ENCODE measurements around the gene SIRT5.

The SIRT5 gene

DNA sequence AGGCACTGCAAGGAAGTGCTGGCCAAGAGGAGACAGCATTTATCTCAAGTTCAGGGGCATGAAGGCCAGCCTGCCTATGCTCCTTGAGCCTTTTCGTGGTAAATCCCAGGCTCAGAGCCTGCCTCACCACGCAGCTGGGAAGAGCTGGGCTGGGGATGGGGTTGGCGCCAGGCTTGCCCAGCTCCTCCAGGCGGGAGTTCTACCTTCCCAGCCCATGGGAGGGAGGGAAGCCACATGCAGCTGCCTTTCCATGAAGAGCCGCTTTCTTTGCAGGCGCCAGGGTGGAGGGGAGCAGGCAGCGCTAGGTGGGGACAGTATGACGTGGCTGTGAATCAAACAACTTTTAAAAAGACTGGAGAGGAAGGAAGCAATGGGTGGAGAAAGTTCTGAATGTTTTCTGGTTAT lies 19.5 kb upstream of the SIRT5 start:
- DNase-seq, result no peak

DNA sequence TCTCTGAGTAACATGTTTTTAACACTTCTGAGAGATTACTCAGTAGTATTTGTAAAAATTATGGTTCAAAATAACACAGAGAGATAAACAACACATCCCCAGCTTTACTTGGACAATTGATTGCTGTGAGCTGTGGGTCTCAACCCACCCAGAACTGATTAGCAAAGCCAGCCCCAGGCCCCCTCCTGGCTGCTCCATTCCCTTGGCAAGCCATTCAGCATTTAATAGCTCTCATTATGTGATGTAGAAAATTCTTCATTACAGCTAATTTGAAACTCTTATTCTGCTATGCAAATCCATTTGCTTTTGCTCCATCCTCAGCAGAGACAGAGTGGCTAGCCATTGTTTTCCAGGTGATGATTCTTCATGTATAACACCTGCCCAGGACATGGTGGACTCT lies 16.6 kb upstream of the SIRT5 start:
- peak; percentile 42 for DNase-seq

GRCh38 chr6:13558718-13559117 lies 15.7 kb upstream of the SIRT5 start:
- no peak for DNase-seq

DNA sequence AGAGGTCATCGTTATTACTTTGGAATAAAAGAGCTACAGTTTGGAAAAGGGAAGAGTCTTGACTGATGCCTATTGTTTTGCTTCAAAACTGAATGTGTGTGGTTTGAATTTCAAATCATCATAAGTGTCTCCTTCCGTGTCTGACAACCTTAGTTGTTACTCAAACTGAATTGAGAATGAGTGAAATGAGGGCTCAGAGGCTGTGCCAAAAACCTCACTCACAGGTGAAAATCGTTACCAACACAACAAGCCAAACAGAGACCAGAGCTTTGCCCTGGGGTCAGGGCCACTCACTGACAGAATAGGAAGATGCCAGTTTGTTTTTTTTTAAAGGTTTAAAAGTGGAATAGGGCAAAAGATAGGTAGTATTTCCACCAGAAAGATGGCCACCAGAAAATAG lies 15.2 kb upstream of the SIRT5 start:
- peak; percentile 72 for DNase-seq

DNA sequence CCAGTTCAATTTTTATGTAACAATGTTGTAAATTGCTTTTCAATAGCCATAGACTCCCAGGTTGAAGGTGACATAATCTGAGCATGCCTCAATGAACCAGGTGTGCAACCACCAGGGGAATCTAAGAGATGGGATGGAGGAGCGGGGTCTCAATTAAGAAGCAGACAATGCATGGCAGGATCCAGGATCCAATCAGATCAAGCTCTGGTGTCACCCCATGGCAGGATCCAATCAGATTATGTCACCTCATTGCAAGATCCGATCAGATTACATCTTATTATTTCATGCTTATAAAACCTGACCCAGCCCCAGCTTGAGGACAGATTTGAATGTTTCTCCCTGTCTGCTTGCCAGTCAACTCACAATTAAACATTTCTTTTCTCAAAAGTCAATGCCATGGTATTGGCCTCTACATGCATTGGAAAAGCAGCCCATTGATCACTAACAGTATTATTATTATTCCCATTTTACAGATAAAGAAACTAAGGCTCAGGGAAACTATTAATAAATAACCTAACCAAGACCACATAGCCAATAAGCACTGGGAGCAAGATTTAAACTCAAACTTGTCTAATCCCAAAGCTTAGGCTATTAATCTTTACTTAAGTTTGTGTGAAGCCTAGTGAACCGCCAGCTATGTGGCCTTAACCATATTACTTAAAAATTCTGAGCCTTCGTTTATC lies 14.3 kb upstream of the SIRT5 start:
- peak; percentile 98 for DNase-seq

DNA sequence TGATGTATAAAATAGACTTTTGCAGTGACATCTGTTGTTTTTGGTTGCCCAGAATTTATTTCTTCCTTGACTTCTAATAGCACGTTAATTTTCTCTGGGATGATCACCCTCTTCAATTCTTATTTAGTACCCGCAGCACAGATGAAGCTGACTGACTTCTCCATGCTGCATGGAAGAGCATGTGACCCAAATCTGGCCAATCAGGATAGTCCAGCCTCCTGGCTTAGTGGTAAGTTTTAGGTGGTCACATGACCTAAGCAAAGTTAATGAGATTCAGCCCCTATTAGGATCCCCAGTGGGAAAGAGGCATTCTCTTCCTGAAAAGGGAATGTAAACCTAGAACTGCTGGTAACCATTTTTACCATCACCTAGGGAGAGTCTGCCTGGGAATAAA lies 13.8 kb upstream of the SIRT5 start:
- DNase-seq, result no peak

DNA sequence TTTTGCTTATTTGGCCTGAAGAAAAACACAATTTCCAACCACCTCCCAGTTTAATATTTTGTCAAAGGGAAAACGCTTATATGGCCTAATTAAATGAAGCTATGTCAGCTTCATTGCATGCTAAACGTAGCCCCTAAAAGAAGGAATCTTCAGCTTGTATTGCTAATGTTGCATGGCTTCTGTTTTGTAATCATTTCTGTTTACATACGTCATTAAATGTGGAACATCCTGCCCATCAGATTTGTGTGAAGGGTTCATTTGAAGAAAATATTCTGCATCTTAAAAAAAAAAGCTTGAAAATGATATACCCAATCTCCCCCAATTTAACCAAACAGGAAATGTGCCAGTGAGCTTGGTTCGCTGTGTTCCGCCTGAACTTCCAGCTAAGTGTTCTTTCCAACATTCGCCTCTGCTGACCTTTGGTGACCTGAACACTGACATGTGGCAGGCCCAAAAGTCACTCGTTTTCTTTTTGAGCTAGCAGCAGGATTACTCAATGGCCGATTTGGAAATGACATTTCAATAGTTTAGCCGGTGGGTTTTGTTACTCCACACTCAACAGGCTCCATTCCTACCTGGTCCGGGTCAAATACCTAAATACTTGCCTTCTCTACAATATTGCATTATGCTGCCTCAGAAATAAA lies 12.7 kb upstream of the SIRT5 start:
- no peak for DNase-seq

- DNase-seq, result no peak
Measured at GRCh38 chr6:13563009-13563408, 11.4 kb upstream of the SIRT5 start.

DNA sequence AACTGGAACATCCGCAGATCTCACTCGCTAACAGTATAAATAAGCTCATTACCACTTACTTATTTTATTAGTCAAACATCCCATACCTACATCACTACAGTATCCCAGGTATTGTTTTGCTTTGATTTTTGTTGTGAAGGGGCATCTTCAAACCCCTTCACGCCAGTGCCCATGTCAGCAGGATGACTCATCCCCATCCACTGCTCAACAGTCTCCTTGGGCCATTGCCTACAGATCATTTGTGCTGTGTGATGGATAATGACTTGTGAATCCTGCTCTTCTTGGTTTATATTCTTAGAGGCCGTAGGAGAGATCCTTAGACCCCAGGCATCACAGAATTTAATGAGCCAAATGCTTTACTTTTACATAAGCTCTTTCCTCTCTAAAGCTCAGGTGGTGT lies 8.5 kb upstream of the SIRT5 start:
- no peak for DNase-seq

DNA sequence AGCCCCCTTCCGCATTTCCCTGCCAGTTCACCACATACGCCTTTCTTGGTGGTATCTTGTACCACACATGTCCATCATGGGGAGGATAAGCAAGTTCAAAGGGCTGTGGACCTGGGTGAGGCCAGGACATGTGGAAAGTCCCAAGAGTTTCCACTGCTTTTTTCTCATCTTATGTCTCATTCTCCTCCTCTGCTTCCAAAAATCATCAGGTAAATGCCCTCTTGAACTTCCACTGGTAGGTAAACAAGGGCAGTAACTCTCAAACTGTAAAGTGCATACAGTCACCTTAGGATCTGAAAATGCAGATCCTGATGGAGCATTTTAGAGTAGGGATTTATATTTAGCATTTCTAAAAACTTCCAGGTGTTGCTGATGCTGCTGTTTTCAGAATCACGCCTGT lies 7.9 kb upstream of the SIRT5 start:
- DNase-seq, result no peak

DNA sequence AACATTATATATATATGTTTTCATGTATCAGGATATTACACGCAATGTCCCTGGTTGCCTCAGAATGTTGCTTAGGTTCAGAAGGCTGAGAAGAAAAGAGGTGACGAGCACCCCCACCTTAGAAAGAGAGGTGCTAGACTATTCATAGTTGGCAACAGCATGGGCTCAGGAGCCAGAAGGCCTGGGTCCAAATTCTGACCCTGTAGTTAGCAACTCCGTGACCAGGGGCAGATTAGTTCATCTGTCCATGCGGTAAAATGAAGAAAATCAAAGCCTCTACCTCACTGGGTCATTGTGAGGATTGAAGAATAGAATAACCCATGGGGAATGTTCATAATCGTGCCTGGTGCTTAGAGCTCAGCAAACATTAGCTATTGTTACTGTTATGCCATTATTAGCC lies 5.4 kb upstream of the SIRT5 start:
- no peak for DNase-seq

DNA sequence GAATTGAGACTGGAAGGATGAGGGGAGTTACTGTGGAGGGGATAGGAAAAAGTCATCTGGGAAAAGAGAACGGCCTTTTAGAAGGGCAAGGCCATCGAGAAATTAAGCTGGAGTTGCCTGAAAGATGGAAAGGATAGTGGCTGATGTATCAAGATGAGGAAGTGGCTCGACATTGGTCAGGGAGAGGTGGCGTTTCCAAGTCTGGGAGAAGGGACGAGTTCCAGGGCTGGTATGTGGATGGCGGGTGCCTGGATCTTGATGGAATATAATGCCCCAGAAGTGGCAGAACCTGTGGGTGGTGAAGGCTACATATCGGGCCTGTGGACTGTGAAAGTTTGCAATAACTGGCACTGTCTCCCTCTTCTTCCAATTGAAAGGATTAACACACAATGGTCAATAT lies 2.2 kb upstream of the SIRT5 start:
- no peak for DNase-seq

GRCh38 chr6:13572951-13573654 lies 1.3 kb upstream of the SIRT5 start:
- no peak for DNase-seq

GRCh38 chr6:13573669-13574110 lies 711 bp upstream of the SIRT5 start:
- no peak for DNase-seq

- DNase-seq, result peak; percentile 67
Measured at GRCh38 chr6:13574149-13574570, 241 bp upstream of the SIRT5 start.

DNA sequence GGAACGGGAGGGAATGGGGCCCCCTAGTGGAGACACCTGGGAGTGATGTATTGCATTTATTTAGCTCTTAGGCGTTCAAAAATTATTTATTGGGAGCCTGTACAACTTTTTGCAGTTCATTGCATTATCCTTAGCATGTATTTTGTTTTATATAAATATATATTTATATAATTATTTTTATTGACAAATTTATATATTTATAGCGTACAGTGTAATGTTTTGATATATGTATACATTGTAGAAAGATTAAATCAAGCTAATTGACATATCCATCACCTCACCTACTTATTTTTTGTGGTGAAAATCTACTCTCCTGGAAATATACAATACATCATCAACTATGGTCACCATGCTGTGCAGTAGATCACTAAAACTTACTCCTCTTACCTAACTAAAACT lies 975 bp downstream of the SIRT5 start:
- DNase-seq, result no peak

- DNase-seq, result no peak
Measured at GRCh38 chr6:13576017-13576416, 1.6 kb downstream of the SIRT5 start.

GRCh38 chr6:13577926-13578325 lies 3.5 kb downstream of the SIRT5 start:
- no peak for DNase-seq

- DNase-seq, result no peak
Measured at GRCh38 chr6:13579911-13580310, 5.5 kb downstream of the SIRT5 start.

GRCh38 chr6:13581700-13582229 lies 7.4 kb downstream of the SIRT5 start:
- no peak for DNase-seq

DNA sequence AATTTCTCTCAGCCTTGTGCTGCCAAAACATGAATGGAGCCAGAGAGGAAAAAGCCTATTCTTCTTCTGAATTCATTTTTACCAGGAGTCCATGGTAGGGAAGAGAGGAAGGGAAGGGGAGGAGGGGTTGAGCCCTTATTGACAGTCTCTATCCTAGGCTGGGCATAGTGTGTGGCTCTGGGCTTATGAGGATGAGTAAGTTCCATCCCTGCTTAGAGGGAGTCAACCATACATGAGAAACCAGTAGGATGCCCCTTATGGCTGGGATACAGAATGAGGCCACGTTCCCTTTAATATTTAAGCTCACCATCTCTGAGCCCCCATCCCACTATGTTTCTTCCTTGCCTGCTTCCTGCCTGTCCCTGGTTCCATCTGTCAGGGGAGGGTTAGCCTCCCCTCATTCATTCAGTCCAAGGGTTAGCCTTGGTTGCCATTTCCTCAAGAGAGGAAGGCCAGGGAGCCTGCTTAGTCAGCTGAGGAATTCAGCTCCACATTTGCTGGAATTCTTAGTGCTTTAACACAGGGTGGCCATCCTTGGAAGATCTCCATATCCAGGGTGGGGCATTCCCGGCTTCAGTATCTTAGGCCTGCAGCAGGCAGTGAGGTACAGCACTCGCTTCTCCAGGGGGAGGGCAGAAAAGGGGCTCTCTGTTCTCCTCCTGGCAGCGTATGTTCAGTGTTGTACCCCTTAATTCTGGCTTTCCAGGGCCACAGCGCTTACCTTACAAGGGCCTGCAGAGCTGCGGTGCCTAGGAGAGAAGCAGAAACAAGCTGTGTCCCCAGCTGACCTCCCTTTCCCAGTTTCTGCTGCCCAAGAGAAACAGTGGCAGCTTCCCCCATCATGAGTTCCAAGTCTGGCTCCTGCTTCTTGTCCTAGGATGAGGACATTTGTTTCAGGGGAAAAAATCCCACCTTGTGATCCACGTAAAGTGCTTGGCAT lies 12.5 kb downstream of the SIRT5 start:
- no peak for DNase-seq

DNA sequence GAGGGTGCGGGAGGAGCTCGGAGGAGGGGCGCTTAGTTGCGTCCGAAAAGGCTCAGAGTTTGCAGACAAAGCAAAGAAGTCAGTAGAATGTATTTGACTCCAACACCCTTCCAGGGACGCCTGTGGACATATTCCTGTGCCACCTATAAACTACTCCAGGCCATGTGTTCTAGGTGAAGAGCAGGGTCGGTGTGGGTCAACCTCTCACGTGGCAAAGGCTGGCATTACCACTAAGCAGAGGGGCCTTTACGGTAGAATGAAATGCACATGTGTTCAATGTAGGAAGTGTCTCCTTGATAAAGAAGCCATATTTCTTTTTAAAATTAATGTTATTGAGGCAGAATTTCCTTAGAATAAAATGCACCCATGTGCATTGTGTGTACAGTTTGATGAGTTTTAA lies 15.4 kb downstream of the SIRT5 start:
- DNase-seq, result no peak

All from NCI-H1436 treated with DMSO at 0.1 percent for 48 hours (cell line).